AG09309 (cell line): Measurements from ENCODE around the gene RGS3.

Experiments
- DNase-seq: peaks from one replicate; pipeline ENCODE4 v3.0.0-alpha.2; 2010; ENCODE audit warnings: low read depth
- H3K4me3 ChIP-seq: 2 replicates; pipeline ENCODE4 v1.5.1; 2011; ENCODE audit warnings: mild to moderate bottlenecking, low read depth, low read length, moderate library complexity; ENCODE audit not compliant: control insufficient read depth
- TF ChIP-seq, protein P1 (sequence below): IDR thresholded peaks from 2 replicates; pipeline ENCODE4 v1.5.1; 2011; ENCODE audit warnings: mild to moderate bottlenecking, low read depth, low read length, inconsistent platforms; ENCODE audit not compliant: insufficient read depth, control insufficient read depth; ENCODE audit errors: missing control alignments

RGS3 gene

DNA sequence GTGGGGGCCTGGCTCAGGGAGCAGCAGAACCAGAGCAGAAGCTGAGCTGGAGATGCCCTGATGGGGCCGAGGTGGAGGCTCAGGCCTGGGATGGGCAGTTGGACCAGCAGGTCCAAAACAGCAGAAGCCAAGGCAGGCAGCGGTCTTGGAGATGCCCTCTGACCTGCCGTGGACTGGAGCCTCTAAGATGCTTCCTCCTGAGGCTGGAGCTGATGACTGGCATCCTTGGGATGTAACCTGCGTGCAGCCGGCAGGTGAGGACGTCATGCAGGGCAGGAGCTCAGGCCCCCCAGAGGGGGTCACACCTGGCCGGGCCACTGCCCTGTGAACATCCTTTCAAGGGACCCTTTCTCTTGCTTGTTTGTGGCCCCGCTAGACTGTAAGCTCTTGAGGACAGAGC lies 162.0 kb downstream of the RGS3 start:
- TF ChIP-seq, protein P1, sequence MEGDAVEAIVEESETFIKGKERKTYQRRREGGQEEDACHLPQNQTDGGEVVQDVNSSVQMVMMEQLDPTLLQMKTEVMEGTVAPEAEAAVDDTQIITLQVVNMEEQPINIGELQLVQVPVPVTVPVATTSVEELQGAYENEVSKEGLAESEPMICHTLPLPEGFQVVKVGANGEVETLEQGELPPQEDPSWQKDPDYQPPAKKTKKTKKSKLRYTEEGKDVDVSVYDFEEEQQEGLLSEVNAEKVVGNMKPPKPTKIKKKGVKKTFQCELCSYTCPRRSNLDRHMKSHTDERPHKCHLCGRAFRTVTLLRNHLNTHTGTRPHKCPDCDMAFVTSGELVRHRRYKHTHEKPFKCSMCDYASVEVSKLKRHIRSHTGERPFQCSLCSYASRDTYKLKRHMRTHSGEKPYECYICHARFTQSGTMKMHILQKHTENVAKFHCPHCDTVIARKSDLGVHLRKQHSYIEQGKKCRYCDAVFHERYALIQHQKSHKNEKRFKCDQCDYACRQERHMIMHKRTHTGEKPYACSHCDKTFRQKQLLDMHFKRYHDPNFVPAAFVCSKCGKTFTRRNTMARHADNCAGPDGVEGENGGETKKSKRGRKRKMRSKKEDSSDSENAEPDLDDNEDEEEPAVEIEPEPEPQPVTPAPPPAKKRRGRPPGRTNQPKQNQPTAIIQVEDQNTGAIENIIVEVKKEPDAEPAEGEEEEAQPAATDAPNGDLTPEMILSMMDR = no peak
- no peak overlapping the region for H3K4me3 ChIP-seq
- no peak for DNase-seq

DNA sequence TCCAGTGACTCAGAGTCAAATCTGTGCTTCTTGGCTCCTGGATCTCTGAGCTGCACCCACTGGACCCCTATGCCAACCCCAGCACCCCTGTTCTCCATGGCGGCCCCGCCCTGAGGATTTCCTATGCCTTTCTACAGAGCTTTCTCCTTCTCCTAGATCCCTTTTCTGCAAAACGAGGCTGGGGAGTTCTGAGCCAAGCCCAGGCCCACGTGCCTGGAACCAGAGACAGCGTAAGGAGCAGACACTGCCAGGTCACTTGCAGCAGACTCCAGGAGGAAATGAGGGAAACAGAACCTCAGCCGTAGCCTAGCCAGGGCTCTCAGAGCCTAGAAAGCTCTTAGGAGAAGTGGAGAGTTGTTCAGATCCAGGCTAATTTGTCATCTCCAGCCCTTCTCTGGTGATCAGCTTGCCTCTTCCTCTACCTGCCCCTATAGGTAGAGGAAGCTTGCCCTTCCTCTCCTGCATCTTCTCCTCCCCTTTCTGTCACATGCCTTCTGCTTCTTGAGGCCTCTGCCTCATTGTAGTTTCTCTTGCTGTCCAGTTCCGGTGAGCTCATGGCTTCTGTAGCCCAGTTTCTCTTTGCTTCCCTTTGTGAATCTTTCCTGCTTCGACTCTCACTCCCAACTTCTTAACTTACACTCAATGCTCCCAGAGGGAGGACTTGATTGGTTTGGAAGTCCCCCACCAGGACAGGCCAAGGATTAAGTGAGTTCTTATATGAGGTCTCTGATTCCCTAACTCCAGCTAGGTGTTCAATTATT lies 163.4 kb downstream of the RGS3 start:
- DNase-seq = no peak
- TF ChIP-seq, protein P1 = no peak
- H3K4me3 ChIP-seq = no peak overlapping the region

DNA sequence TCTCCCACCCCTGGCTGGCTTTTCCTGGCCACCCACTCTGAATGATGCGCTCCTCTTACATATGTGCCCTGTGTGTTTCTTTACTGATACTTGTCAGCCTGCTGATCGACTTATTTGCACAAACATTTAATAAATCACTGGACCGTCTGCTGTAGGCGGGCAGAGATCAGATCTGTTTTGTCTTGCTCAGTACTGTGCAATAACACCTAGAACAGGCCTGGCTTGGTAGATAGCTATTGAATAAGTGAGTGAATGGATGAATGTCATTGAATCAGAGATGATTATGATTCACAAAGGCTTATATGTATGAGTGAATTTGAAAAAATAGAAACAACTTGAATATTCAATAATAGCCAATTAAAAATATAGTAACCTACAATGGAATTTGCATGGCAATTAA lies 165.1 kb downstream of the RGS3 start:
- no peak overlapping the region for H3K4me3 ChIP-seq
- TF ChIP-seq, protein P1 = no peak
- DNase-seq = no peak

DNA sequence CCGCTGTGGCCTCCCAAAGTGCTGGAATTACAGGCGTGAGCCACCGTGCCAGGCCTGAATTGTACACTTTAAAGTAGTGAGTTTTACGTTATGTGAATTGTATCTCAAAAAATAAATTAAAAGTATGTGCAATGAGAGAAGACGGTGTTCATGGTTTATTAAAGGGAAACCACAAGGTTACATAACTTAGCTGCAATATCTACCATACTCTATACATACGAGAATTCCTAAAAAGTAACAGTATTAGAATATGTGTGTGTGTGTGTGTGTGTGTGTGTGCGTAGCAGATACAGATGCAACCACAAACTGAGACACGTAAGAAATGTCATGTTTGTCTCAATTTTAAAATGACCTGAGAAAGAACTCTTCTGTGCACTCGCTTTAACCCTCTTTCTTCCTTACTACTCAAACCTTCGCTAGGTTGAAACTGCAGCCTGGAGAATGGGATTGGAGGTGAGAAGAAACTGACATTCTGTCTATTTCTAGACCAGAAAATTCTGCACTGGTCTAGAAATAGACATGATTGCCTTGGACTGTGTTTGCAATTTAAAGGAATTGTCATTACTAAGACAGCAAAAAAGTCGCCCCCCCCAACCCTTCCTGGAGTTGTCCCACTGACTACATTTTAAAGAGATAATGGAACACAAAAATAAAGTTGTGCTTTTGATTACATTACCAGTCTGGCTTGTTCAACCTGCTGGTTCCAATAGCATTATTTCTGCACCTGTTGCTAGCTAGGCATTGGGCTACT lies 167.0 kb downstream of the RGS3 start:
- no peak for DNase-seq
- TF ChIP-seq, protein P1 = no peak
- H3K4me3 ChIP-seq = no peak overlapping the region

DNA sequence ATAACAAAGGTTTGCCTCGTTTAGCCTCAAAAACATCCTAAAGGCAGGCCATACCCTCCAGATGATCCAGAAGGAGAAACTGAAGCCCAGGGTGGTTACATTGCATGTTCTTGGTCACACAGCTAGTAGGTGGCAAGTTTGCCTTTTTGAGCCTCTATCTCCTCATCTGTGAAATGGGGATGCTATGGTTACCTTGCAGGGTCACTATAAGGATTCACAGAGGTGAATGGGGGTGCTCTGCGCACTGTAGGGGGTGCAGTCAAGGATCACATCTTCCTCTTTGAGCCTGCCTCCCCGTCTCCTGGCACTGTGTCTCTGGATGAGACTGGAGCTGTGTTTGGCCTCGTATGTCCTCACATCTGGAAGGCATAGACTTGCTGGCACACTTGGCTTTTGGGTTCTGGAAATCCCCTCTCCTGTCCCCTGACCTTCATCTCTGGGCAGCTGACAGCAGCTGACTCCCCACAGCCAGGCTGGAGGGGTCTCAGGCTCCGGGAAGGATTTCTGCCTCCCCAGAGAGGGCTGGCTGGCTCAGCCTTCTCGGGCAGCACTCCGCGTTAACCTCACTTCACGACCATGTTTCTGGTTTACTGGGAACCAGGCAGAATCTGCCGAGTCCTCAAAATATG lies 167.7 kb downstream of the RGS3 start:
- TF ChIP-seq, protein P1 = no peak
- no peak for DNase-seq
- H3K4me3 ChIP-seq = no peak overlapping the region

DNA sequence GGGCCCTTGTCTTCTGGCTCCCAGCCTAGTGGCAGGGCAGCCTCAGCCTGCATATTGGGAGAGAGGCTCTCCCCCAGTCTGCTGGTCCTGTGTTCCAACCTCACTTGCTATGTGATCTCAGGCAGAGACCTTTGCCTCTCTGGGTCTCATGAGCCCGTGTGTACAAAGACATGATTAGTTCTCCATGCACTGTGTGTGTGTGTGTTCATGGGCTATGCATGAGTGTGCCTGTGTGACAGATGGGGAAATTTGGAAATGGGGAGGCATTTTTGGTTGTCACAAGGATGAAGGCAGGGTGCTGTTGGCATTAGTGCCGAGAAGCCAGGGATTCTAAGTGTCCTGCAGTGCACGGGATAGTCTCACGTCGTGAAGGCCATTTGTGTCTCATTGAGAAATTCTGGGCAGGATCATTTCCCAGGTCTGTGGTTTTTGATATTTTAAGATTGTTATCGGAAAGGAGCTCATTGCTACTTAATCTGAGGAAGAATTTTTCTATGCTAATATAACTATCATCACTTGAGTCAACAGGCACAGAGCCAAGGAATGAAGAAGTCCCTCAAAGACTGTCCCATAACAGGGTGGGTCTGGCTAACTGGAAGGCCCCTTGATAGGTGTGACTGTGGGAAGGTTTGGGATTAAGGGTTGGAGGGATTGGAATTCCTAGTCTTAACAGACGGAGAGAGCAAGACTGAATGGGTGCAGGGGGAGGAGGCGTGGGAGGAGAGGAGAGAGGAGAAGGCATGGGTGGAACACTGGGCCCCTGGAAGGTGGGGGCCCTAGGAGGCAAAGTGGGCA lies 168.5 kb downstream of the RGS3 start:
- no peak for DNase-seq
- TF ChIP-seq, protein P1 = no peak
- no peak overlapping the region for H3K4me3 ChIP-seq
